ENCODE data around the gene ATP10A.

- TF ChIP-seq, protein P1, sequence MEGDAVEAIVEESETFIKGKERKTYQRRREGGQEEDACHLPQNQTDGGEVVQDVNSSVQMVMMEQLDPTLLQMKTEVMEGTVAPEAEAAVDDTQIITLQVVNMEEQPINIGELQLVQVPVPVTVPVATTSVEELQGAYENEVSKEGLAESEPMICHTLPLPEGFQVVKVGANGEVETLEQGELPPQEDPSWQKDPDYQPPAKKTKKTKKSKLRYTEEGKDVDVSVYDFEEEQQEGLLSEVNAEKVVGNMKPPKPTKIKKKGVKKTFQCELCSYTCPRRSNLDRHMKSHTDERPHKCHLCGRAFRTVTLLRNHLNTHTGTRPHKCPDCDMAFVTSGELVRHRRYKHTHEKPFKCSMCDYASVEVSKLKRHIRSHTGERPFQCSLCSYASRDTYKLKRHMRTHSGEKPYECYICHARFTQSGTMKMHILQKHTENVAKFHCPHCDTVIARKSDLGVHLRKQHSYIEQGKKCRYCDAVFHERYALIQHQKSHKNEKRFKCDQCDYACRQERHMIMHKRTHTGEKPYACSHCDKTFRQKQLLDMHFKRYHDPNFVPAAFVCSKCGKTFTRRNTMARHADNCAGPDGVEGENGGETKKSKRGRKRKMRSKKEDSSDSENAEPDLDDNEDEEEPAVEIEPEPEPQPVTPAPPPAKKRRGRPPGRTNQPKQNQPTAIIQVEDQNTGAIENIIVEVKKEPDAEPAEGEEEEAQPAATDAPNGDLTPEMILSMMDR (conservative IDR thresholded peaks at IDR 0.05; ENCODE audit: low read length): no peak
- TF ChIP-seq EZH2phosphoT487 (IDR thresholded peaks at IDR 0.05; ENCODE audit: borderline replicate concordance, low read depth, low read length): no peak
Measured at GRCh38 chr15:25714538-25714840, 148.6 kb downstream of the ATP10A start.
